GM18951 (cell line): Measurements from ENCODE around the gene RAB4A.

Experiments used
- POLR2A ChIP-seq: IDR thresholded peaks from 4 replicates; pipeline ENCODE4 v1.6.1; 2011; ENCODE audit warnings: mild to moderate bottlenecking; ENCODE audit not compliant: insufficient read length, insufficient read depth; ENCODE audit errors: extremely low read depth
- in situ Hi-C: fragments of 300-500 bp; cut with MboI; formaldehyde crosslinking; loops from one replicate; pipeline ENCODE4 v1.12.0; 2022; ENCODE audit warnings: low sequenced_read_pairs, mixed read lengths, inconsistent platforms; ENCODE audit not compliant: unreplicated experiment

The RAB4A gene

GRCh38 chr1:229252228-229252984 lies 18.5 kb upstream of the RAB4A start:
- in situ Hi-C loops, result loop anchor here (25.0 kb wide), 1 partner anchor 1060 kb away; no protein-coding TSS in a partner anchor
- no peak for TF ChIP-seq POLR2A

GRCh38 chr1:229253151-229253974 lies 17.5 kb upstream of the RAB4A start:
- no peak for TF ChIP-seq POLR2A
- in situ Hi-C loops, result loop anchor here (25.0 kb wide), 1 partner anchor 1059 kb away; no protein-coding TSS in a partner anchor

GRCh38 chr1:229254910-229255541 lies 15.9 kb upstream of the RAB4A start:
- in situ Hi-C loops, result loop anchor here (25.0 kb wide), 1 partner anchor 1057 kb away; no protein-coding TSS in a partner anchor
- no peak for TF ChIP-seq POLR2A

DNA sequence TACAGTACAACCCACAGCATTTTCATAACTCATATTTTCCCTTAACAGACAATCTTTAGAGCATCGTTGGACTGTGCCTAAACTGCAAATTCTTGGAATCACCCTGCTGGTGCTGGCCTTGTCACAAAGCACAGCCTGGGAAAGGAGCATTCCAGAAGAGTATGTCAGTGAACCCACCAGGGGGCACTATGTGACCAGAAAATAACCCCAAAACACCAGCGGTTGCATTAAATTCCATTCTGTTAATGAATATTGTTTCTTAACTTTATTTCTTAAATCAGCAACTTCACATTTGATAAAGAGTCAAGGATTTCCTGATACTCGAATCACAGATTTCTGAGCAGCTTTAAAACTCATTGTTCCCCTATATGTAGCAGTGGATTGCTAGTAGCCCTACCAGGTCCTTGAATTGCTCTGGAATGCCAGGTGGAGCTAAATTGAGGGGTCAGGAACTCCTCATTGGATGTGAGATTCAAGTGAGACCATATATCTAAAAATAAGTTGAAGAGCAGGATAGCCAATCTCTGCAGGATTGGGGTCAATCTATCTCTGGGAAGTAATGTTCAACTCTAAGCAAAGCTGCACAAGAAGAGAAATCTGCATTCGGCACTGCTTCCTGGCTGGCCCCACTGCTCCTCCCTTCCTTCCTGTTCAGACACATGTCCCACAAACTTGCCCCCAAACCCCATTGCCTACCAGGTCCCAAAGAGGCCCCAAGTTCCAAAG lies 12.7 kb upstream of the RAB4A start:
- in situ Hi-C loops, result loop anchor here (25.0 kb wide), 1 partner anchor 1054 kb away; no protein-coding TSS in a partner anchor
- TF ChIP-seq POLR2A, result no peak

- TF ChIP-seq POLR2A, result no peak
- in situ Hi-C loops, result loop anchor here (25.0 kb wide), 1 partner anchor 1054 kb away; no protein-coding TSS in a partner anchor
Measured at GRCh38 chr1:229258757-229259060, 12.2 kb upstream of the RAB4A start.

DNA sequence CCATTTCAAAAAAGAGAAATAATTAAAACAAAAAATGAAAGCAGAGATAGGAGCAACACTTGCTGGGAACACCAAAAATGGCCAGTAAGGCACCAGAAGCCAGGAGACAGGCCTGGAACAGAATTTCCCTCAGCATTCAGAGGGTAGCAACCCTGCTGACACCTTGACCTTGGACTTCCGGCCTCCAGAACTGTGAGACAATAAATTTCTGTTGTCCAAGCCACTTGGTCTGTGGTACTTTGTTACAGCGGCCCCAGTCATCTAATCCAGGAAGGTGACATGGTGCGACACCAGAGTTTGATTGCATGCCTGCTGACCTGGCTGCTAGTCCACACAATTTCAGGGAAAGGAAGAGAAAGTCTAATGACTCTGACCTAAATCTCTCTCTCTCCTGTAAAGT lies 10.6 kb upstream of the RAB4A start:
- TF ChIP-seq POLR2A, result no peak
- in situ Hi-C loops, result loop anchor here (10.0 to 25.0 kb wide), 2 partner anchors 225 to 1052 kb away; no protein-coding TSS in a partner anchor

DNA sequence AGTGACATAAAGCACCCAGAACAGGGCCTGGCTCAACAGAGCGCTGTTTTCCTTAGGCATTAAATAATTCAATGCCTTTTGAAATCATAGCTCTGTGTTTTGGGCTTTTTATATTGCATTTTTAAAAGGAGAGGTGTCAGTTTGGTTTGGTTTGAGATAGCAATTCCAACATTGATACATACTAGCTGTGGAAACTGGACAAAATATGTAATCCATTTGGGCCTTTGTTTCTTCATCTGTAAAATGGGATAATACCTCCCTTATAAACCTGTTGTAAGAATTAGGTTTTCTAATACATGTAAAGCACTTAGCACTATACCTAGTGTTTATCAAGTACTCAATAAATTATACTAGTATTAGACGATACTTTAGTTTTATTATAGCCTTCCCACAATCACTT lies 8.7 kb upstream of the RAB4A start:
- no peak for TF ChIP-seq POLR2A
- in situ Hi-C loops, result loop anchor here (10.0 to 25.0 kb wide), 2 partner anchors 223 to 1050 kb away; no protein-coding TSS in a partner anchor

DNA sequence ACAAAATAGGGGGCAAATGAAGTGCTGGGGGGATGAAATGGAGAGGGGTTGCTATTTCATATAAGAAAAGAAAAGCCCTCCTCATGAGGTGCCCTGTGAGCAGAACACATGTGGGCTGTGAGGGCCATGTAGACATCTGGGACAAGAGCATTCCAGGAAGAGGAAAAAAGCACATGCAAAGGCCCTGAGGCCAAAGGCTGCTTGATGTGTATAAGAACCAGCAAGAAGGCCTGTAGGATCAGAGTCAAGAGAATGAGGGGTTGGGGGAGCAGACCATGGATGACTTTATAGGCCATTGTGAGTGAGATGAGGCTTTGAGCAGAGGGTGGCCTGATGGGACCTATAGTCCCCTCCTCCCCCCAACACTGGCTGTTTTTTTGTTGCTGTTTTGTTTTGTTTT lies 7.7 kb upstream of the RAB4A start:
- TF ChIP-seq POLR2A, result no peak
- in situ Hi-C loops, result loop anchor here (10.0 to 25.0 kb wide), 2 partner anchors 222 to 1049 kb away; no protein-coding TSS in a partner anchor

DNA sequence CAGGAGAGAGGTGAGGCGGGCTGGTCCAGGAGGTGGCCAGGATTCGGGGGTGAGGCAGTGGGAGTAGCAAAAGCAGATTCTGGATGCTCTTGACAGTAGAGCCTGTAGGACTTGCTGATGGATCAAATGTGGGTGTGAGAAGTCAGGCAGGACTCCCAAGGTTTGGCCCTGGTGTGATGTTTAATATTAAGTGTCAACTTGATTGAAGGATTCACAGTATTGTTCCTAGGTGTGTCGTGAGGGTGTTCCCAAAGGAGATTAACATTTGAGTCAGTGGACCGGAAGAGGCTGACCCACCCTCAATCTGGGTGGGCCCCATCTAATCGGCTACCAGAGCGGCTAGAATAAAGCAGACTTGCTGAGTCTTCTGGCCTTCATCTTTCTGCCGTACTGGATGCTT lies 6.8 kb upstream of the RAB4A start:
- TF ChIP-seq POLR2A, result no peak
- in situ Hi-C loops, result loop anchor here (10.0 to 25.0 kb wide), 2 partner anchors 221 to 1048 kb away; no protein-coding TSS in a partner anchor

GRCh38 chr1:229264487-229264886 lies 6.4 kb upstream of the RAB4A start:
- TF ChIP-seq POLR2A, result no peak
- in situ Hi-C loops, result loop anchor here (10.0 to 25.0 kb wide), 2 partner anchors 220 to 1048 kb away; no protein-coding TSS in a partner anchor

- in situ Hi-C loops, result loop anchor here (10.0 to 25.0 kb wide), 2 partner anchors 219 to 1046 kb away; no protein-coding TSS in a partner anchor
- no peak for TF ChIP-seq POLR2A
Measured at GRCh38 chr1:229266274-229266673, 4.6 kb upstream of the RAB4A start.

- no peak for TF ChIP-seq POLR2A
- in situ Hi-C loops, result loop anchor here (10.0 to 25.0 kb wide), 2 partner anchors 218 to 1045 kb away; no protein-coding TSS in a partner anchor
Measured at GRCh38 chr1:229266832-229267500, 3.9 kb upstream of the RAB4A start.
